SIG-M5 treated with dmso at 0.1 percent for 504 hours (cell line): ENCODE data around the gene LCN15.
A peak's percentile ranks its signal among the peaks of the same experiment; 100 is the strongest.
"Not testable (repeated sequence)": the region's sequence is repeated elsewhere in the genome, so short reads cannot be mapped to it uniquely, and the experiment has no call there.

Experiments
- DNase-seq: peaks from one replicate; lab custom pipeline; 2025; ENCODE audit not compliant: unreplicated experiment; lab: John Stamatoyannopoulos, UW

Gene LCN15

GRCh38 chr9:136794281-136794999, 30.1 kb upstream of the LCN15 start:
- no peak for DNase-seq

- no peak for DNase-seq
These were observed 29.0 kb upstream of the LCN15 start for GRCh38 chr9:136793086-136793946.

GRCh38 chr9:136792321-136793085, 28.2 kb upstream of the LCN15 start:
- DNase-seq, result no peak

DNA sequence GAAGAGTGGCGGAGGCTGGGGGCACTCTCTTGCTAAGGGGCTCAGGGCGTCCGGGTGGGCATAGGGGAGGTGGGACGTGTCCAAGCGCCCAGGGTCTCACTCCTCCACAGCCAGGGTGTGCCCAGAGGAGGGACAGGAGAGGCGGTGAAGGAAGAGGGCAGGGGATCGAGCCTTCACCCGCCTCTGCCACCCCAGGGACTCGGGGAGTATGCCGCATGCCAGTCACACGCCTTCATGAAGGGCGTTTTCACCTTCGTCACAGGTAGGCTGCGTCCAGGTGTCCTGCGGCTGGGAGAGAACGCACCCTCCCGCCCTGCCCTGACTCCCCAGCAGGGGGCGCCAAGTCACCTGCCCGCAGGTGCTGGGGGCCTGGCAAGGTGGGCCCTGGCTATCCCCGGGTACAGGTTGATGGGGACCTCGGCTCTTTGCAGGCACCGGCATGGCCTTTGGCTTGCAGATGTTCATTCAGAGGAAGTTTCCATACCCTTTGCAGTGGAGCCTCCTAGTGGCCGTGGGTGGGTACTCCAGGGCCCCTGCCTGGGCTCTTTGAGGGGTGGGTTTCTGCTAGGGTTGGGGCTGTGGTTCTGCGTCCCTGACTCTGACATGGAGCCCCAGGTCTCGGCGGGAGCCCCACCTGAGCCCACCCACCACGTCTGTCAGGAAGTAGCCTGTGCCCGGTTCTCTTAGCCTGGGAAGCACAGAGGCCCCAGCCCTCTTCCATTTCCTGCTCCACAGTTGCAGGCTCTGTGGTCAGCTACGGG, 27.4 kb upstream of the LCN15 start:
- peak; percentile 51 for DNase-seq

DNA sequence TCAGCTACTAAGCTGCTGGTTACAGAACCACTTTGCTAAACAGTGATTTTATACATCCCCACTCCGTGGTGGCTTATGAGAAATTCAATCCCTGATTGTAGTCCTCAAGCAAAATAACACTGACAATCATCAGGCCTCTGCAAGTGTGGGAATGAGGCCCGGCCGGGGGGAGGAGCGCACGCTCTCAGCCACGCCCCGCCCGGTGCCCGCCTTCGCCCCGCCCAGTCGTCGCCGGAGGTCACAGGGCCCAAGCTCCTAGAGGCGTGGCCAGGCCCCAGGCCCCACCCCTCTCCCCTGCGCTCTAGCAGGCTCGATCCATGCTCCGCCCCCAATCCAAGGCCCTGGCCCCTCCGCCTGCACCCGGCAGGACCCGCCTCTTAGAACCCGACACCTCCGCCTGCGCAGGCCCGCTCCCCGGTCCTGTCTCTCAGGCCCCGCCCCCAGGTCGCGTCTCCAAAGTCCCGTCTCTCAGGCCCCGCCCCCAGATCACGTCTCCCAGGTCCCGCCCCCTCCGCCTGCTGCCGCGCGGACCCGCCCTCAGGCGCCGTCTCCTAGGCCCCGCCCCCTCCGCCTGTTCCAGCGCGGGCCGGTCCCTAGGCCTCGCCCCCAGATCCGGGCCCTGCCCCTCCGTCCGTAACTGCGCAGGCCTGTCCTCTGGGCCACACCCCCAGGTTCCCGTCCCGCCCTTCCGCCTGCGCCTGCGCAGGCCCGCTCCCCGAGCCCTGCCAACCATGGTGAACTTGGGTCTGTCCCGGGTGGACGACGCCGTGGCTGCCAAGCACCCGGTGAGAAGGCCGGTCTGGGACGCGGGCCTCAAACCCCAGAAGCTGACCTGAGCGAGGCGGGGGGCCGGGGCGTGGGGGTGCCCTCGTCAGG, 26.6 kb upstream of the LCN15 start, which contains the start of gene TMEM141:
TSS of gene TMEM141 (plus strand) at position 705 of the 876 bp plus-strand sequence. CDS start at position 732, 27 bp downstream.
- peak; percentile 96 for DNase-seq

- DNase-seq, result no peak
These were observed 25.2 kb upstream of the LCN15 start for GRCh38 chr9:136789523-136789937.

- not testable (repeated sequence) for DNase-seq
These were observed 24.6 kb upstream of the LCN15 start for GRCh38 chr9:136788644-136789522.

DNA sequence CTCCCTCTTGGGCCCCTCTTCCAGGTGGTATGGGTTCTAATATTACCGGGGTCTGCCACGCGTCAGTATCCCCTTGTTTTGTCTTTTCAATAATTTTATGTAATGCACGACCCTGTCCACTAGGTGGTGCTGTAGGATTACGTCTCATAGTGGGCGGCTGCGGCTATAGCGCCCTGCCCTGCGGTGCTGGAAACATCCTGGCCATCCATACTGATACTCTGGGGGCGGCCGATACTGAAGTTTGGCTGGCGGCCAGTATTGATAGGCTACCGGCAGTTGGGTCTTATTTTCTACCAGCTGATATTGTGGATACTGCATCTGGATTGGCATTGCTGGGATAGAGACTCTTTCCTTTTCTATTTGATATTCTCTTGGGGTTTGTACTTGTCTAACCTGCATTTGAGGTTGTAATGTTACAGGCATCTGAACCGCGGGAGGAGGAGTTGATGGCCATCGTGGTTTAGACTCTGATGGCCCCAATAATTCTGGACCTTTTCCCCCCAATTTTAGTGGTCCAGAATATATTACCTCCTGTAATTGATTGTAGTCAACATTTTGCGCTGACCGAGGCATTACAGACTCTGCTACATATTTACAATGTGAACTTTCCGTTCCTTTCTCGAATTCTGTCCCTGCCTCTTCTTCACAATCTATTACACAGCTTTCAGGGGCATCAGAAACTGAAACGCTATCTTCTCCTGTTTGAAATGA, 23.5 kb upstream of the LCN15 start:
- DNase-seq, result peak; percentile 63

DNA sequence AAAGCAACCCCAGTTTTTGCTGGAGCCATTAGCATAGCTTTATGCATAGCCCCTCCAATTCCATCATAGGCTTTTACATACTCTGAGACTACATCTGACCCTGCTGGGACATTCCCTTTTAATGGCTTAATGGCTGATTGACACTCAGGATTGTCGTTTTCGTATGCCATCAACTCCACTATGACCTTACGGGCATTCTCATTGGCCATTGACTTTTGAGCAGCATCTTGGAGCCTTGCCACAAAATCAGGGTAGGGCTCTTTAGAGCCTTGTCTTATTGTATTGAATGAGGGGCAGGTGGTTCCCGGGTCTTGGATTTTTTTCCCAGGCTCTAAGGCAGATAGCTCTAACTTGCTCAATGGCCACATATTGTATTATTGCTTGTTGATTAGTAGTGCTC, 22.7 kb upstream of the LCN15 start:
- DNase-seq, result not testable (repeated sequence)

GRCh38 chr9:136786451-136786850, 22.1 kb upstream of the LCN15 start:
- DNase-seq, result no peak

DNA sequence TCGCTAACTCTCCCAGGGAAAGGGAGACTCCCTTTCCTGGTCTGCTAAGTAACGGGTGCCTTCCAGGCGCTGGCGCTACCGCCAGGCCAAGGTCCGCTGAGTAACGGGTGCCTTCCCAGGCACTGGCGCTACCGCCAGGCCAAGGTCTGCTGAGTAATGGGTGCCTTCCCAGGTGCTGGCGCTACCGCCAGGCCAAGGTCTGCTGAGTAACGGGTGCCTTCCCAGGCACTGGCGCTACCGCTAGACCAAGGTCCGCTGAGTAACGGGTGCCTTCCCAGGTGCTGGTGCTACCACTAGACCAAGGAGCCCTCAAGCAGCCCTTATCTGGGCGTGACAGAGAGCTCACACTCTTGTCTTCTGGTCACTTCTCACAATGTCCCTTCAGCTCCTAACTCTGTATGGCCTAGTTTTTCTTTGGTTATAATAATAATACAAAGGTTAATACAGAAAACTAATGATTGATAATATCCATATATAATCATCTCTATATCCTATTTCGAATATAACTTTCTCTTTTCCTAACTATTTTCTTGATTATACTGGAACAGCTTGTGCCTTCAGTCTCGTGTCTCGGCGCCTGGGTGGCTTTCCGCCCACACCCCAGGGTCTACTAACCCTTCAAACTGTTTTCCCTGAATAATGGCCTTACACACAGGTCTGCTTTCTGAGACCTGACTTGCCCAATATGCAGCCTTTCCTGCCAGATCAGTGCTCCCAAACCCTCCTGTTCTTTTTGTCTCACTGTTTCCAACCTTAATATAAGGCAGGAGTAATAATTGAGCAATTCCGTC, 21.4 kb upstream of the LCN15 start:
- not testable (repeated sequence) for DNase-seq

- no peak for DNase-seq
These were observed 20.7 kb upstream of the LCN15 start for GRCh38 chr9:136784997-136785361.

- DNase-seq, result peak; percentile 15
These were observed 20.1 kb upstream of the LCN15 start for GRCh38 chr9:136784249-136784996.

- DNase-seq, result no peak
These were observed 18.1 kb upstream of the LCN15 start for GRCh38 chr9:136782452-136782851.

- no peak for DNase-seq
These were observed 15.5 kb upstream of the LCN15 start for GRCh38 chr9:136779808-136780207.

DNA sequence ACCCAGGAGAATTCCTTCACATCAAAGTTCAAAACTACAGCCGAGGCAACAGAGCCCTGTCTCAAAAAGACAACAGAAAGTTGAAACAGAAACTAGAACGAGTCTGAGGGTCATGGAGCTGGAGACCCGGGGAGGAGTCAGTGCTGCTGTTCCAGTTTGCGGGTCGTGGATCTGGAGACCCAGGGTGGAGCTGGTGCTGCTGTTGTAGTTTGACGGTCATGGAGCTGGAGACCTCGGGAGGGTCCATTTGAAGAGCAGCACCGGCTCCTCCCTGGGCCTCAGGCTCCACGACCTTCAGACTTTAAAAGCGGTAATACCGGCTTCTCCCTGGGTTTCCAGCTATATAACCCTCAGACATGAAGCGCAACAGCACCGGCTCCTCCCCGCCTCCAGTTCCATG, 13.0 kb upstream of the LCN15 start:
- DNase-seq, result no peak

DNA sequence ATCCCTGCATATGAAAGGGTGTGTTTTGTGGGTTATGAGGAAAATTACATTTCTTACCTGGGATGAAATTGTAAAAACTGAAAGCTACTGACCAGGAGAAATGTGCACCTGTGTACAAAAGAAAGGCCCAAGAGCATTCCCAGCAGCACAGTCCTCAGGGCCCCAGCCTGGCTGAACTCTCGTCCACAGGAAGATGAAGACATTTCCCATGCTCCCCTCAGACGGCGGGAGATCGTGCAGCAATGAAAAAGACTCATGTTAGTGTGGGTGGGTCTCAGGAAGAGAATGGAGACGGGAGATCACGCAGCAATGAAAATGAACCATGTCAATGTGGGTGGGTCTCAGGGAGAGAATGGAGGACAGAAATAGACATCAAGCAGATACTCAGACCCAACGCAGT, 12.6 kb upstream of the LCN15 start:
- no peak for DNase-seq
